ENCODE measurements around the gene TXNDC11. TPM values are rescaled to one million over a fixed set of nuclear protein-coding genes. Genes with fewer than 3 reads are reported as not detected.

Gene TXNDC11
- total RNA-seq, 1 donor from 2014 or later = 14.1 TPM

DNA sequence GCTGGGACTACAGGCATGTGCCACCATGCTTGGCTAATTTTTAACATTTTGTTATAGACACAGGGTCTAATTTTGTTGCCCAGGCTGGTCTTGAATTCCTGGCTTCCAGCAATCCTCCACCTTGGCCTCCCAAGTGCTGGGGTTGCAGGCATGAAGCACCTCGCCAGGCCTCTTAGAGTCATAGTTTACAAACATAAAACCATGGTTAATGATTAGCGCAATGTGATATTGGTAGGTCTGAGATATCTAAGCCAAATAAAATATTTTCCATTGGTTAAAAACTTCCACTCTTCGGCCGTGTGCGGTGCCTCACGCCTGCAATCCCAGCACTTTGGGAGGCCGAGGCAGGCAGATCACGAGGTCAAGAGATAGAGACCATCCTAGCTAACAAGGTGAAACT is 16.6 kb downstream of the TXNDC11 start:
- Histone ChIP-seq H3K27ac (ENCODE audit: low read depth, low read length) (no peak overlapping the region), H3K4me3 (ENCODE audit: low read length in 3 of 3) (no peak overlapping the region), H3K4me1 (ENCODE audit: control insufficient read depth in 3 of 3, insufficient read depth in 3 of 3, low read length in 3 of 3) (peaks cover 0 to 3% (median 2%) of the 10 kb centered on the region in 3 donors), H3K9me3 (ENCODE audit: control insufficient read depth in 3 of 3, low read length in 3 of 3) (no peaks in the 10 kb centered on the region), H3K9ac (ENCODE audit: low read depth in 1 of 3, low read length in 3 of 3) (no peak overlapping the region), H3K36me3 (ENCODE audit: control insufficient read depth in 3 of 3, insufficient read depth in 3 of 3, low read length in 3 of 3) (peaks cover 12 to 37% (median 35%) of the 10 kb centered on the region in 3 donors), H3K27me3 (ENCODE audit: control insufficient read depth in 3 of 3, insufficient read depth in 3 of 3, low read length in 3 of 3) (no peaks in the 10 kb centered on the region)

GRCh38 chr16:11725457-11725856 is 17.2 kb downstream of the TXNDC11 start:
- peaks cover 17 to 37% (median 35%) of the 10 kb centered on the region in 3 donors for H3K36me3 ChIP-seq (ENCODE audit: control insufficient read depth in 3 of 3, insufficient read depth in 3 of 3, low read length in 3 of 3)
- H3K27ac ChIP-seq (ENCODE audit: low read depth, low read length) = no peak overlapping the region
- H3K4me3 ChIP-seq (ENCODE audit: low read length in 3 of 3) = no peak overlapping the region
- H3K4me1 ChIP-seq (ENCODE audit: control insufficient read depth in 3 of 3, insufficient read depth in 3 of 3, low read length in 3 of 3) = peaks cover 0 to 3% (median 2%) of the 10 kb centered on the region in 3 donors
- H3K9me3 ChIP-seq (ENCODE audit: control insufficient read depth in 3 of 3, low read length in 3 of 3) = no peaks in the 10 kb centered on the region
- H3K9ac ChIP-seq (ENCODE audit: low read depth in 1 of 3, low read length in 3 of 3) = no peak overlapping the region
- H3K27me3 ChIP-seq (ENCODE audit: control insufficient read depth in 3 of 3, insufficient read depth in 3 of 3, low read length in 3 of 3) = no peaks in the 10 kb centered on the region

DNA sequence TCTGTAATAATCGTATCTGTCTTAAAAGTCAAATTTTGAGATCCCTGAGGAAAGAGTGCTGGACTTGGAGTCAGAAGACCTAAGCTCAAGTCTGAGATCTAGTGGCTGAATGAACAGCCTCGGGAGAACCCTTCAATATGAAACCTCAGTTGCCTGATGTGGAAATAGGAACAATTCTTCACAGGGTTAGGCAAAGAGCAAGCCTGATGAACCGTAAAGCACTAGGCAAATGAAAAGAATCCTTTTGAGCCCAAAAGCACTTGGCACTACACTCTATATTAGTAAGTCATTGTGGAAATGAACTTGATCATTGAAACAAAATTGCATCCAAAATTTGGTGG is 20.2 kb downstream of the TXNDC11 start:
- no peaks in the 10 kb centered on the region for H3K9me3 ChIP-seq (ENCODE audit: control insufficient read depth in 3 of 3, low read length in 3 of 3)
- no peak overlapping the region for H3K9ac ChIP-seq (ENCODE audit: low read depth in 1 of 3, low read length in 3 of 3)
- H3K36me3 ChIP-seq (ENCODE audit: control insufficient read depth in 3 of 3, insufficient read depth in 3 of 3, low read length in 3 of 3) = peaks cover 19 to 30% (median 24%) of the 10 kb centered on the region in 3 donors
- no peak overlapping the region for H3K4me3 ChIP-seq (ENCODE audit: low read length in 3 of 3)
- no peaks in the 10 kb centered on the region for H3K27me3 ChIP-seq (ENCODE audit: control insufficient read depth in 3 of 3, insufficient read depth in 3 of 3, low read length in 3 of 3)
- H3K4me1 ChIP-seq (ENCODE audit: control insufficient read depth in 3 of 3, insufficient read depth in 3 of 3, low read length in 3 of 3) = peaks cover 0 to 10% (median 0%) of the 10 kb centered on the region in 3 donors
- no peak overlapping the region for H3K27ac ChIP-seq (ENCODE audit: low read depth, low read length)

DNA sequence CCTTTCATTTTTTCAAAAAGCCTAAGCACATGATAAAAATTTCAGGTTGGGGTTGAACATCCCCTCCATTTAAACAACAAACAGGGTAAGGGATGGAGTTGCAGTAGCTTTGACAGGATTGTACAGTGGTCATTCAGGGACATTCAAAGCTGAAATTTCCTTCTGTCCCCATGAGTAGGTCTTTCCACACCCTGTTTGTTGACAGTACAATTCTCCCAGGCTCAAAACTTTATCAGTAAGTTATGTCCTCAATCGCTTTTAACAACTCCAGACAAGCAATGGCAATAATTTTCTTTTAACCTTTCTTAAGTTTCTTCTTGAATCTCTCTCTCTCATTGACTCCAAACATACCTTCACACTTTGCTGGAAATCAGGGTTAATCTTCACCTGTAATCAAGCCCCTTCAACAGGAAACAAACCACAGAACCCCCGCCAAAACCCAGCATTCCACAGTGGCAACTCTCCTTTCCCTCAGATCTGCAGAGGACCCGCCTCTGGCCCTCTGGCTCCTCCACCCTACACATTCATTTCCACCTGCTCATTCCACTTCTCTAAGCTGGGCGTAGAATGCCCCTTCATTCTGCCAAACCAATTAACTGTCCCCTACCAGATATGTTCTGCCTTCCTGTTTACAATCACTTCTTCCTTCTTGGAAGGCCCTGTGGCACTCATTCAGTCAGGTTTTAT is 20.7 kb downstream of the TXNDC11 start:
- H3K27me3 ChIP-seq (ENCODE audit: control insufficient read depth in 3 of 3, insufficient read depth in 3 of 3, low read length in 3 of 3) = no peaks in the 10 kb centered on the region
- peaks cover 0 to 10% (median 0%) of the 10 kb centered on the region in 3 donors for H3K4me1 ChIP-seq (ENCODE audit: control insufficient read depth in 3 of 3, insufficient read depth in 3 of 3, low read length in 3 of 3)
- H3K4me3 ChIP-seq (ENCODE audit: low read length in 3 of 3) = no peak overlapping the region
- no peak overlapping the region for H3K27ac ChIP-seq (ENCODE audit: low read depth, low read length)
- no peak overlapping the region for H3K9ac ChIP-seq (ENCODE audit: low read depth in 1 of 3, low read length in 3 of 3)
- peaks cover 19 to 30% (median 24%) of the 10 kb centered on the region in 3 donors for H3K36me3 ChIP-seq (ENCODE audit: control insufficient read depth in 3 of 3, insufficient read depth in 3 of 3, low read length in 3 of 3)
- no peaks in the 10 kb centered on the region for H3K9me3 ChIP-seq (ENCODE audit: control insufficient read depth in 3 of 3, low read length in 3 of 3)

DNA sequence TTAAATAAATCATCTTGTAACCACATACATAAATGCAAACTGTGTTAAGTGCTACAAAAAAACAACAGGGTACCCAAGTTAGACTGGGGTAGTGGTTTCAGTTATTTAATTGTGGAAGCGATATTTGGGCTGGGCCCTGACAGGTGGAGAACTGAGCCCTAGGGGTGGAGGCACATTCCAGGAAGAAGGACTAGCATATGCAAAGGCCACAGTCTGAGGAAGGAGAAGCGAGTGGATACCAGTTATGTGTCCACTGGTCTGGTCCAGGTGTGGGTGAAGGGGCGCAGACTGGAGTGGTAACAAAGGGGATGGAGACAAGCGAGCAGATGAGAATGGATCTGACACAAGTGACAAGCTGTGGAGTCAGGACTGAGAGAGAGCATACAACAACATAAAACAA is 22.9 kb downstream of the TXNDC11 start:
- Histone ChIP-seq H3K27ac (ENCODE audit: low read depth, low read length) (no peak overlapping the region), H3K4me3 (ENCODE audit: low read length in 3 of 3) (no peak overlapping the region), H3K9me3 (ENCODE audit: control insufficient read depth in 3 of 3, low read length in 3 of 3) (no peaks in the 10 kb centered on the region), H3K9ac (ENCODE audit: low read depth in 1 of 3, low read length in 3 of 3) (no peak overlapping the region), H3K27me3 (ENCODE audit: control insufficient read depth in 3 of 3, insufficient read depth in 3 of 3, low read length in 3 of 3) (no peaks in the 10 kb centered on the region), H3K4me1 (ENCODE audit: control insufficient read depth in 3 of 3, insufficient read depth in 3 of 3, low read length in 3 of 3) (peaks cover 0 to 8% (median 0%) of the 10 kb centered on the region in 3 donors), H3K36me3 (ENCODE audit: control insufficient read depth in 3 of 3, insufficient read depth in 3 of 3, low read length in 3 of 3) (peaks cover 14 to 26% (median 25%) of the 10 kb centered on the region in 3 donors)

DNA sequence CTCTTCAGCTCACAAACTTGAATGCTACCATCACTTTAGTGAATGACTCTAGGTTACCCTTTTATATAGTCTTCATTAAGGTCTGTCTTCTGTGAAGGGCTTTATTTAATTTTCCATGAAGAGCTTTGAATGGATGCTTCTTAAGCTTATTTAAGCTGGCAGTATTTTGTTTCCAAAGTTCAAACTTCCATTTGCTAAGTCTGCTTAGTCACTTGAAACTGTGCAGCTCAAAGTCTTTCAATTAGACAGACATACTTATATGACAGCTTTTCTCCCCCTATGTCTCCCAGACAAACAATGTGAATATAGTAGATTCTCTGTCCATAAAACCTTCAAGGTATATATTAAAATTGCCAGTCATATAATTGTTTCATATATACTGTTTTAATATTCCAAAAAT is 23.5 kb downstream of the TXNDC11 start:
- H3K27ac ChIP-seq (ENCODE audit: low read depth, low read length) = peak overlapping the region; percentile 14
- H3K27me3 ChIP-seq (ENCODE audit: control insufficient read depth in 3 of 3, insufficient read depth in 3 of 3, low read length in 3 of 3) = no peaks in the 10 kb centered on the region
- no peaks in the 10 kb centered on the region for H3K9me3 ChIP-seq (ENCODE audit: control insufficient read depth in 3 of 3, low read length in 3 of 3)
- H3K9ac ChIP-seq (ENCODE audit: low read depth in 1 of 3, low read length in 3 of 3) = no peak overlapping the region
- H3K36me3 ChIP-seq (ENCODE audit: control insufficient read depth in 3 of 3, insufficient read depth in 3 of 3, low read length in 3 of 3) = peaks cover 14 to 26% (median 25%) of the 10 kb centered on the region in 3 donors
- peaks cover 0 to 8% (median 0%) of the 10 kb centered on the region in 3 donors for H3K4me1 ChIP-seq (ENCODE audit: control insufficient read depth in 3 of 3, insufficient read depth in 3 of 3, low read length in 3 of 3)
- H3K4me3 ChIP-seq (ENCODE audit: low read length in 3 of 3) = no peak overlapping the region

- no peak overlapping the region for H3K9ac ChIP-seq (ENCODE audit: low read depth in 1 of 3, low read length in 3 of 3)
Observed at GRCh38 chr16:11717811-11718210, 24.8 kb downstream of the TXNDC11 start.

GRCh38 chr16:11716336-11716735 is 26.3 kb downstream of the TXNDC11 start:
- Histone ChIP-seq H3K4me3 (ENCODE audit: low read length in 3 of 3) (no peak overlapping the region), H3K4me1 (ENCODE audit: control insufficient read depth in 3 of 3, insufficient read depth in 3 of 3, low read length in 3 of 3) (peaks cover 0 to 16% (median 5%) of the 10 kb centered on the region in 3 donors), H3K27me3 (ENCODE audit: control insufficient read depth in 3 of 3, insufficient read depth in 3 of 3, low read length in 3 of 3) (no peaks in the 10 kb centered on the region), H3K9me3 (ENCODE audit: control insufficient read depth in 3 of 3, low read length in 3 of 3) (no peaks in the 10 kb centered on the region), H3K36me3 (ENCODE audit: control insufficient read depth in 3 of 3, insufficient read depth in 3 of 3, low read length in 3 of 3) (peaks cover 11 to 24% (median 21%) of the 10 kb centered on the region in 3 donors), H3K27ac (ENCODE audit: low read depth, low read length) (no peak overlapping the region), H3K9ac (ENCODE audit: low read depth in 1 of 3, low read length in 3 of 3) (no peak overlapping the region)

More at GRCh38 chr16:11717811-11718210, 24.8 kb downstream of the TXNDC11 start:
- Histone ChIP-seq H3K27me3 (ENCODE audit: control insufficient read depth in 3 of 3, insufficient read depth in 3 of 3, low read length in 3 of 3) (no peaks in the 10 kb centered on the region), H3K4me1 (ENCODE audit: control insufficient read depth in 3 of 3, insufficient read depth in 3 of 3, low read length in 3 of 3) (peaks cover 0 to 12% (median 0%) of the 10 kb centered on the region in 3 donors), H3K36me3 (ENCODE audit: control insufficient read depth in 3 of 3, insufficient read depth in 3 of 3, low read length in 3 of 3) (peaks cover 10 to 26% (median 25%) of the 10 kb centered on the region in 3 donors), H3K27ac (ENCODE audit: low read depth, low read length) (no peak overlapping the region), H3K4me3 (ENCODE audit: low read length in 3 of 3) (no peak overlapping the region), H3K9me3 (ENCODE audit: control insufficient read depth in 3 of 3, low read length in 3 of 3) (no peaks in the 10 kb centered on the region)

GRCh38 chr16:11715246-11715947 is 27.3 kb downstream of the TXNDC11 start:
- Histone ChIP-seq H3K4me3 (ENCODE audit: low read length in 3 of 3) (no peak overlapping the region), H3K9ac (ENCODE audit: low read depth in 1 of 3, low read length in 3 of 3) (peak overlapping the region in 1 of 3 donors; percentile 32), H3K36me3 (ENCODE audit: control insufficient read depth in 3 of 3, insufficient read depth in 3 of 3, low read length in 3 of 3) (peaks cover 9 to 20% (median 15%) of the 10 kb centered on the region in 3 donors), H3K27me3 (ENCODE audit: control insufficient read depth in 3 of 3, insufficient read depth in 3 of 3, low read length in 3 of 3) (no peaks in the 10 kb centered on the region), H3K9me3 (ENCODE audit: control insufficient read depth in 3 of 3, low read length in 3 of 3) (no peaks in the 10 kb centered on the region), H3K4me1 (ENCODE audit: control insufficient read depth in 3 of 3, insufficient read depth in 3 of 3, low read length in 3 of 3) (peaks cover 7 to 25% (median 14%) of the 10 kb centered on the region in 3 donors), H3K27ac (ENCODE audit: low read depth, low read length) (no peak overlapping the region)

DNA sequence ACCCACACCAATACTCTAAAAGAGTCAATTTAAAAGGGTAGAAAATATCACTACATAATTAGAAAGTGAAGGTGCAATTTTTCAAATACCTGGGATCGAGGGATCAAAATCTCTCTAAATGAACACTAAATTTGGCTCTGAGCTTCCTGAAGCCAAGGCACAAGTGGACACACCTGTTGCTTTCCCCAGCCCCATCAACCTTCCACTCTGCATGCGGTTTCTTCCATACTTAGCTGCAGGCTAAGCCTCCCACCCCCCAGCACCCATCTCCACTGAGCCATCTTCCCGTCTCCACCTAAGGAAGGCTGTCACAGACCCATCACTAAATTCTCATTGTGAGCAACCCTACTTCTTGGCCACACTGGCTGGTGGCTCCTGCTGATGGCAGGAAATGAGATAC is 30.5 kb downstream of the TXNDC11 start:
- Histone ChIP-seq H3K4me3 (ENCODE audit: low read length in 3 of 3) (no peak overlapping the region), H3K36me3 (ENCODE audit: control insufficient read depth in 3 of 3, insufficient read depth in 3 of 3, low read length in 3 of 3) (peaks cover 4 to 11% (median 6%) of the 10 kb centered on the region in 3 donors), H3K9ac (ENCODE audit: low read depth in 1 of 3, low read length in 3 of 3) (no peak overlapping the region), H3K27me3 (ENCODE audit: control insufficient read depth in 3 of 3, insufficient read depth in 3 of 3, low read length in 3 of 3) (no peaks in the 10 kb centered on the region), H3K9me3 (ENCODE audit: control insufficient read depth in 3 of 3, low read length in 3 of 3) (no peaks in the 10 kb centered on the region), H3K4me1 (ENCODE audit: control insufficient read depth in 3 of 3, insufficient read depth in 3 of 3, low read length in 3 of 3) (peaks cover 15 to 22% (median 17%) of the 10 kb centered on the region in 3 donors), H3K27ac (ENCODE audit: low read depth, low read length) (peak overlapping the region; percentile 1)

Measured in skeletal muscle tissue (tissue), 4 donors.